ENCODE data around the gene IDUA.

- TF ChIP-seq ARNT (IDR thresholded peaks at IDR 0.05) (no peak), ZNF384 (IDR thresholded peaks at IDR 0.05) (no peak), SUZ12 (IDR thresholded peaks at IDR 0.05) (no peak), BHLHE40 (IDR thresholded peaks at IDR 0.05; ENCODE audit: borderline replicate concordance) (no peak), HDGF (IDR thresholded peaks at IDR 0.05; ENCODE audit: borderline replicate concordance) (no peak), FOXA1 (IDR thresholded peaks at IDR 0.05) (no peak), ELF4 (IDR thresholded peaks at IDR 0.05) (no peak), SP1 (IDR thresholded peaks at IDR 0.05) (no peak), CTBP1 (IDR thresholded peaks at IDR 0.05; ENCODE audit: borderline replicate concordance) (no peak)
Observed at GRCh38 chr4:963276-964225, 23.3 kb upstream of the IDUA start.
